Measurements from ENCODE around the gene NEAT1.
"Not testable (repeated sequence)": the region's sequence is repeated elsewhere in the genome, so short reads cannot be mapped to it uniquely, and the experiment has no call there.

NEAT1 gene

GRCh38 chr11:65411681-65412070 lies 10.9 kb upstream of the NEAT1 start:
- DNase-seq, result no peak

DNA sequence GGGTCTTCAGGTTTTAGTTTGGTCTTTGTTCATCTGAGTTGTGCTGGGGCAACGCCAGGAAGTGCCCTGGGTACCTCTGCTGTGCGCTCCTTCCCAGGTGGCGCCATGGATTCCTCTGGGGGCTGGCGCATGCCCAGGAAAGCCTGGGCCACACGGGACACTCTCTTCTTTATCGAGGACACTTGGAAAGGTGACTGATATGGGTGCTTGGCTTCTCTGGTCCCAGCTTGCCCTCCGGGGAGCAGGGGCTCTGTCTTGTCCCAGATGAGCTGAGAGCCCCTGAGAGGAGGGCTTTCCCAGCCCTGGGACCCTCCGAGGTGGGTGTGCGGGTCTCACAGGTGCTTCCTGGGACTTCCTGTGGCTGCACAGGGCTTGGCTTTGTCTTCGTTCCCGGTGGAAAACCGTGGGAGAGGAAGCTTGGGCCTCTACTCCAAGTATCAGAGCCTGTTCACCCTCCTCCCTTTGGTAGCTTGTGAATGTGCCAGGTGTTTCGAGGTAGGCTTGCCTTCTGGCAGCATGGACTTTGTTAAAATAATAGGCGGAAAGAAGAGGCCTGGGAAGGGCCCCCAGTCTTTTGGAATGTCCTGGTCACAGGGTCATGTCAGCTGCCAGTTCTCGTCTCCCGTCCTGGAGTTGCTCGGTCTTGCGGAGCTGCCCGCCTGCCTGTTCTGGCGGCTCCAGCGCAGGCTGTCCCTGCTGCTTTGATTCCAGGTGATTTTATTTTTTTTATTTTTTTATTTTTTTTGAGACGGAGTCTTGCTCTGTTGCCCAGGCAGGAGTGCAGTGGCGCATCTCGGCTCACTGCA lies 10.1 kb upstream of the NEAT1 start:
- no peak for DNase-seq

DNA sequence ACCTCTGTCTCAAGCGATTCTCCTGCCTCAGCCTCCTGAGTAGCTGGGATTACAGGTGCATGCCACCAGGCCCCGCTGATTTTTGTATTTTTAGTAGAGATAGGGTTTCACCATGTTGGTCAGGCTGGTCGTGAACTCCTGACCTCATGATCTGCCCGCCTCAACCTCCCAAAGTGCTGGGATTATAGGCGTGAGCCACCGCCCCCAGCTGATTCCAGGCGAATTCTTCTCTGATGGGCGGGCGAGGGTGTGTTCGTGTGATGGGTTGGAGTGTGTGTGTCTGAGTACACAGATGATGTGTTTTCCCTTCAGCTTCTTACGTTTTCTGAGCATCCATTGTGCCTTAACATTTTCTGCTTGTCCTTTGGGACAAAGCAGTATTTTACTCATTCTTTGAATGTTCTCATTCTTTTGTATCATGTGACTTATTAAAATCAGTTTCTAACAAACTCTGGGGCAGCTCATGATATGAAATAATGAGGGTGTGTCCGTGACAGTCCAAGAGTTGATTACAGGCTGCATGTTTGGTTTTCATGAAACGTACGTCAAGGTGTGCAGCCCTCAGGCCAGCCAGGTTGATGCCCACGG lies 9.4 kb upstream of the NEAT1 start:
- DNase-seq, result not testable (repeated sequence)

DNA sequence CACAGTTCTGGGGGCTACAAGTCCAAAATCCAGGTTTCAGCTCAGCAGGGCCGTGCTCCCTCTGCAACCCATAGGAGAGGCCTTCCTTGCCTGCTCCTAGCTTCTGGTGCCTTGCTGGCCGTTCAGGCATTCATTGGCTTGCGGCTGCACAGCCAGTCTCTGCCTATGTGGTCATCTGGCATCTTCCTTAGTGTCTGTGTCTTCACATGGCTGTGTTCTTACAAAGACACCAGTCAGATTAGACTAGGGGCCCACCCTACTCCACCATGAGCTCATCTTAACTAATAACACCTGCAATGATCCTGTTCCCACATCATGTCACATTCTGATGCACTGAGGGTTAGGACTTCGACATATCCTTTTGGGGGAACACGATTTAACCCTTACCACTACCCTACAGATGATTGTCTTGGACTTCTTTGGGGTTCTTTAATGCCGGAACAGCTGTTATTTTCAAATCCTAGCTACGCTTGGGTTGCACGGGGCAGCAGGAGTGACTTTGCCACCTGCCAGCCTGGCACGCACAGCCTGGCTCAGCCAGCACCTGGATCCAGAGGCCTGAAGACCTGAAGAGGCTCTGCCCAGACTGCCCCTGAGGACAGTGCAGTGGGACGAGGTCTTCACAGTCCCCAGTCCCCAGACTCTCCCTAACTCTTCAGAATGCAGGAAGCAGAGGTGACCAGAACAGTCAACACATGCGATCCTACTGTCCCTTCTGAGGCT lies 7.7 kb upstream of the NEAT1 start:
- DNase-seq, result no peak

GRCh38 chr11:65415499-65416340 lies 6.9 kb upstream of the NEAT1 start:
- no peak for DNase-seq

GRCh38 chr11:65416341-65416824 lies 6.2 kb upstream of the NEAT1 start:
- DNase-seq, result peak; percentile 49

- DNase-seq, result no peak
These were observed 5.5 kb upstream of the NEAT1 start for GRCh38 chr11:65416841-65417701.

DNA sequence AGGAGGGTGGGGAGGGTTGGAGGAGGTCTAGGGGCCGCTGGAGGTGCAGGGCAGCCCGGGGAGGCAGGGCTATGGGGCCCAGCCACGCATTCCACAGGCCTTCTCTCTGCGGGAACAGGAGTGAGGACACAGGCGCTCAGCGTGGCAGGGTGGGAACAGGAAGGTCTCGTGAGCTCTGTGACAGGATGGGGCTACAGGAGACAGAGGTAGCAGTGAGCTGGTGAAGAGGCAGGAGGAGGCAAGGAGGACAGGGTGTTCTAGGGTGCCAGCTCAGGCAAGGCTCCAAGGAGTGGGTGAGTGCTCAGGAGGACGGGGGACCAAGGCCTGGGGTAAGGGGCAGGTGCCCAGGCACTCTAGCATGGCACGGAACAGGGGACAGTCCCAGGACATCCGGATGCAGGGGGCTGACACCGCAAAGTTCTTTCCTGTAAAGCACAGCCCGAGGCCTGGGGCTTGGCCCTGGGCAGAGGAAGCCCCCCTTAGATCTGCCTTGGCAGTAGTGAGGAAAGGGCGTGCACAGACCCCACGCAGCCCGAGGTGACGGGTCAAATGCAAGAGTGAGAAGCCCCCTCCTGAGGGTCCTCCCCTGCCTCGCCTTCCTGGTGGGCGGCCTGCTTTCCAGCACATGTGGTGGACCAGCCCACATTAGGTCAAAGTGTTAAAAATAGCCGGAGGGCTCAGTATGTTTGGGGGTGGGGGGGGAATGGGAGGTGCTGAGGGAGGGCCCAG lies 4.7 kb upstream of the NEAT1 start:
- no peak for DNase-seq

DNA sequence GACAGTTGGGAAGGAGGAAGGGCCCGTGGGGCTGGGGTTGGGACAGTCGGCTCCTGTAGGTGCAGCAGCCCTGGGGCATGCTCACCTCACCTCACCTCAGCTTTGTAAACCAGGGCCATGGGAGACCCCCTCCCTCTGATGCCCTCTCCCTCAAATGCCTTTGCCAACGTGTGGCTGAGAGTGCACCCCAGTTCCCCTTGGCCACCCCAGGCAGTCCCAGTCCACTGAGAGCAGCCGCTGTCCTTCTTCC lies 4.2 kb upstream of the NEAT1 start:
- no peak for DNase-seq

DNA sequence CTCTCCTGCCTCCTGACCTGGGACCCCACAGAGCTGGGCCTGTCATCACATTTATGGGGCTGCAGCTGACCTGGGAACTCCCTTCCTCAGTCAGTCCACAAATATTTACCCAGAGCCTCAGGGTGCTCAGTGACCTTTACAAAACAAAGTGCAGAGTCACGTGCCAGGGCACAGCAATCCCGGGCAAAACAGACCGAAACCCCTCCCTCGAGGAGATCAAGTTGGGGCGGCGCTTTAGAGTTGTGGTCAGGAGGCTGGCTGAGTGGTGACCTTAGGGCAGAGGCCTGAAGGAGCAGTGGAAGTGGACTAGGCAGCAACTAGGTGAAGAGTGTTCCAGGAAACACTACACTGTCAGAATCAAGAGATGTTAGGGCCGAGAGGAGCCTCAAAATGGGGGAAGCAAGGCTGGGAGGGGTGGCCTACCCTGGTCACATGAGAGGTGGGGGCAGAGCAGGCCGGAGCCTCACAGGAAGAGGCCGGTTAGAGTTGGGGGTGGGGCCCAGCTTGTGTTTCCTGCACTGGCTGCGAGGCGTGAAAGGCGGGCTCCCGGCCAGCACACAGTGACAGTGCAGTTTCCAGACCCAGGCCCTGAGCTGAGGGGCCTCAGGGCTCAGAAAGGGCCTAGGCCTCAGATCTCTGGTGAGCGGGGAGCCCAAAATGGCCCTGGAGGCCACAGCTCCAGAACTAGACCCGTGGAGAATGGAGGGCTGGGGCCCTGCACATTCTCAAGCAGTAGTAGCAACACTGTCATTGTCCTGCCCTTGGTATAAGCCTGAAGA lies 3.7 kb upstream of the NEAT1 start:
- peak; percentile 83 for DNase-seq

- no peak for DNase-seq
These were observed 3.2 kb upstream of the NEAT1 start for GRCh38 chr11:65419460-65419771.

GRCh38 chr11:65419772-65420481 lies 2.7 kb upstream of the NEAT1 start:
- DNase-seq, result peak; percentile 48

GRCh38 chr11:65420506-65420905 lies 2.1 kb upstream of the NEAT1 start:
- no peak for DNase-seq

DNA sequence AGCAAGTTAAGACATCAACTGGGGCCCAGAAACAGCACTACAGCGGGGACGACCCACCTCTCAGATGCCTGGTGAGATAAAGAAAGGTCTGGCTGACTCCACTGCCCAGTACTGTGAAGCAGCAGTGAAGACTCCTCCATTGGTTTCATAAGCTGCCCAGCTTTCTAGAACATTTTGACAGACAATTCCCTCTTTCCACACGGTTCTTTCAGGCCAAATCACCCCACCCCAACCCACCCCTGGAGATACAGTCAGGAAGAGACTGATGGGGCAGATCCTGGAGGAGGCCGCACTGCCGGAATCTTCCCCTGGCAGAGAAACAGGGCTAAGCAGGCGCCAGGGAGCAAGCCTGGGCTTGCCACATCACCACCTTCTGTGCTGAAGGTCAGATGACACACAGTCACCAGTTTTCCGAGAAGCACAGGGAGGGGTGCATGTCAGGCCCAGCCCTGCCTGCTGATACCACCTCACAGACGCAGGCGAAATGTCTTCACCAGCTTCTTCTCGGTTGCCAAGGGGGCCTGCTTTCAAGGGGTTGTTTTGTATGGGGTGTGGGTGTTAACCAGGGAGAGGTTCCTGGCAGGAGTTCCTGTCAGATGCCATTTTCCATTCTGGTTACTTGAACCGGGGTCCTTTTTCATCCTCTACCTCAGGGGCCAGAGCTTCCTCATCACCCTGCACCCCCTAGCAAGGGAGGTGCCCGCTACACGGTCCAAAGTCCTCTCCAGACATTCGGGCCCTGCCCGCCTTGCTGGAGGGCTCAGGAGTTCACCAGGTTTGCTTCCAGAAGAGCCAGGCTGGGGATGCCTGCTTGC lies 1.4 kb upstream of the NEAT1 start:
- peak; percentile 82 for DNase-seq

GRCh38 chr11:65421794-65422632 lies 585 bp upstream of the NEAT1 start:
- peak; percentile 87 for DNase-seq

GRCh38 chr11:65423516-65424204 lies 1.1 kb downstream of the NEAT1 start:
- no peak for DNase-seq

- DNase-seq, result no peak
These were observed 1.9 kb downstream of the NEAT1 start for GRCh38 chr11:65424205-65425104.
